ENCODE data around the gene DNAJA3.

DNAJA3 gene

GRCh38 chr16:4425378-4426020 lies at the start of gene DNAJA3:
Gene DNAJA3 (plus strand): TSS chr16:4425868. CDS start chr16:4425882, 14 bp downstream.
- DNase-seq, result peak; percentile 88 to 91

GRCh38 chr16:4376126-4376892 lies 49.4 kb upstream of the DNAJA3 start:
- DNase-seq, result no peak

GRCh38 chr16:4376893-4377572 lies 48.6 kb upstream of the DNAJA3 start:
- DNase-seq, result no peak

GRCh38 chr16:4377573-4378154 lies 48.0 kb upstream of the DNAJA3 start:
- DNase-seq, result no peak

- no peak for DNase-seq
Measured at GRCh38 chr16:4378161-4378666, 47.5 kb upstream of the DNAJA3 start.

GRCh38 chr16:4378999-4379690 lies 46.5 kb upstream of the DNAJA3 start:
- no peak for DNase-seq

- DNase-seq, result no peak
Measured at GRCh38 chr16:4380119-4381063, 45.3 kb upstream of the DNAJA3 start.

GRCh38 chr16:4381072-4381934 lies 44.4 kb upstream of the DNAJA3 start:
- no peak for DNase-seq

GRCh38 chr16:4381935-4382794 lies 43.5 kb upstream of the DNAJA3 start:
- DNase-seq, result no peak

- no peak for DNase-seq
Measured at GRCh38 chr16:4382795-4383357, 42.8 kb upstream of the DNAJA3 start.

GRCh38 chr16:4383591-4384444 lies 41.9 kb upstream of the DNAJA3 start:
- DNase-seq, result no peak

- no peak for DNase-seq
Measured at GRCh38 chr16:4384509-4384942, 41.1 kb upstream of the DNAJA3 start.

- no peak for DNase-seq
Measured at GRCh38 chr16:4385066-4385788, 40.4 kb upstream of the DNAJA3 start.

- DNase-seq, result no peak
Measured at GRCh38 chr16:4385789-4386450, 39.7 kb upstream of the DNAJA3 start.

GRCh38 chr16:4386451-4386805 lies 39.2 kb upstream of the DNAJA3 start:
- no peak for DNase-seq

- DNase-seq, result no peak
Measured at GRCh38 chr16:4386951-4387565, 38.6 kb upstream of the DNAJA3 start.
